ENCODE measurements around the gene ZP2. TPM values are rescaled to one million over a fixed set of nuclear protein-coding genes. Genes with fewer than 3 reads are reported as not detected.

The ZP2 gene
- total and polyA plus RNA-seq, 4 donors: not detected

DNA sequence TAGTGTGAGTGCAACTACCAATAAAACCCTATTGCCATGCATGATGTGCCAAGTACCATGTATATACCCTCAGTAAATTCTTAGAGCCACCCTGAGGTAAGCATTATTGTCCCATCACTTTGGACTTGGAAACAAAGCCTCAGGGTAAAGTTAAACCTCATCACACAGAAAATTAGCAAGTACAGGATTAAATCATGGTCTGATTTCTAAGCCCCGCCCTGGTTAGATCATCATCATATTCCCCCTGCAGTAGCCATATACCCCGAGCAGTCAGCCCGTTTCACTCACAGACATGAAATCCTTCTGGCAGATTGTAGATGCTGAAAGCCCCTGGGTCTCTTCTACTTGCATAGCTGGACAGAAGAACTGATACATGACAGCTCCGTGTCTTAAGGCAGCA is 4.8 kb downstream of the ZP2 start:
- Histone ChIP-seq H3K9ac (ENCODE audit: low read depth in 1 of 2, low read length in 2 of 2) (no peak overlapping the region), H3K27me3 (ENCODE audit: control insufficient read depth in 4 of 4, insufficient read depth in 4 of 4, low read length in 3 of 4) (no peaks in the 10 kb centered on the region), H3K9me3 (ENCODE audit: control insufficient read depth in 4 of 4, low read length in 3 of 4) (no peaks in the 10 kb centered on the region), H3K27ac (ENCODE audit: low read depth in 1 of 2, low read length in 2 of 2) (no peak overlapping the region), H3K36me3 (ENCODE audit: control insufficient read depth in 4 of 4, insufficient read depth in 3 of 4, low read depth in 1 of 4, low read length in 3 of 4) (no peaks in the 10 kb centered on the region), H3K4me3 (ENCODE audit: low read depth in 1 of 3, low read length in 3 of 3) (no peak overlapping the region), H3K4me1 (ENCODE audit: control insufficient read depth in 4 of 4, insufficient read depth in 4 of 4, low read length in 3 of 4) (peaks cover 0 to 3% (median 0%) of the 10 kb centered on the region in 4 donors)
- DNase-seq (ENCODE audit: low spot score): no peak
- WGBS: 94% methylated on average over 4 of the region's 4 CpGs
- TF ChIP-seq EGR1 (IDR thresholded peaks at IDR 0.05; ENCODE audit: low read depth in 2 of 2) (no peak), JUND (IDR thresholded peaks at IDR 0.05) (no peak), HNF4A (conservative IDR thresholded peaks at IDR 0.05) (no peak), HNF4G (IDR thresholded peaks at IDR 0.05) (no peak), RXRA (IDR thresholded peaks at IDR 0.05) (no peak), FOXA1 (IDR thresholded peaks at IDR 0.05) (no peak), GABPA (IDR thresholded peaks at IDR 0.05 in 1 of 2, conservative IDR thresholded peaks at IDR 0.05 in 1 of 2) (no peak), SP1 (IDR thresholded peaks at IDR 0.05) (no peak), NR2F2 (IDR thresholded peaks at IDR 0.05) (no peak), TAF1 (conservative IDR thresholded peaks at IDR 0.05) (no peak), YY1 (IDR thresholded peaks at IDR 0.05) (no peak), RAD21 (IDR thresholded peaks at IDR 0.05) (no peak), FOXA2 (IDR thresholded peaks at IDR 0.05) (no peak)
- TF ChIP-seq, protein P1, sequence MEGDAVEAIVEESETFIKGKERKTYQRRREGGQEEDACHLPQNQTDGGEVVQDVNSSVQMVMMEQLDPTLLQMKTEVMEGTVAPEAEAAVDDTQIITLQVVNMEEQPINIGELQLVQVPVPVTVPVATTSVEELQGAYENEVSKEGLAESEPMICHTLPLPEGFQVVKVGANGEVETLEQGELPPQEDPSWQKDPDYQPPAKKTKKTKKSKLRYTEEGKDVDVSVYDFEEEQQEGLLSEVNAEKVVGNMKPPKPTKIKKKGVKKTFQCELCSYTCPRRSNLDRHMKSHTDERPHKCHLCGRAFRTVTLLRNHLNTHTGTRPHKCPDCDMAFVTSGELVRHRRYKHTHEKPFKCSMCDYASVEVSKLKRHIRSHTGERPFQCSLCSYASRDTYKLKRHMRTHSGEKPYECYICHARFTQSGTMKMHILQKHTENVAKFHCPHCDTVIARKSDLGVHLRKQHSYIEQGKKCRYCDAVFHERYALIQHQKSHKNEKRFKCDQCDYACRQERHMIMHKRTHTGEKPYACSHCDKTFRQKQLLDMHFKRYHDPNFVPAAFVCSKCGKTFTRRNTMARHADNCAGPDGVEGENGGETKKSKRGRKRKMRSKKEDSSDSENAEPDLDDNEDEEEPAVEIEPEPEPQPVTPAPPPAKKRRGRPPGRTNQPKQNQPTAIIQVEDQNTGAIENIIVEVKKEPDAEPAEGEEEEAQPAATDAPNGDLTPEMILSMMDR (IDR thresholded peaks at IDR 0.05; ENCODE audit: low read depth, low read length, missing input control): no peak
- TF ChIP-seq, protein P2, sequence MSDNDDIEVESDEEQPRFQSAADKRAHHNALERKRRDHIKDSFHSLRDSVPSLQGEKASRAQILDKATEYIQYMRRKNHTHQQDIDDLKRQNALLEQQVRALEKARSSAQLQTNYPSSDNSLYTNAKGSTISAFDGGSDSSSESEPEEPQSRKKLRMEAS (IDR thresholded peaks at IDR 0.05): no peak
- TF ChIP-seq, protein P3, sequence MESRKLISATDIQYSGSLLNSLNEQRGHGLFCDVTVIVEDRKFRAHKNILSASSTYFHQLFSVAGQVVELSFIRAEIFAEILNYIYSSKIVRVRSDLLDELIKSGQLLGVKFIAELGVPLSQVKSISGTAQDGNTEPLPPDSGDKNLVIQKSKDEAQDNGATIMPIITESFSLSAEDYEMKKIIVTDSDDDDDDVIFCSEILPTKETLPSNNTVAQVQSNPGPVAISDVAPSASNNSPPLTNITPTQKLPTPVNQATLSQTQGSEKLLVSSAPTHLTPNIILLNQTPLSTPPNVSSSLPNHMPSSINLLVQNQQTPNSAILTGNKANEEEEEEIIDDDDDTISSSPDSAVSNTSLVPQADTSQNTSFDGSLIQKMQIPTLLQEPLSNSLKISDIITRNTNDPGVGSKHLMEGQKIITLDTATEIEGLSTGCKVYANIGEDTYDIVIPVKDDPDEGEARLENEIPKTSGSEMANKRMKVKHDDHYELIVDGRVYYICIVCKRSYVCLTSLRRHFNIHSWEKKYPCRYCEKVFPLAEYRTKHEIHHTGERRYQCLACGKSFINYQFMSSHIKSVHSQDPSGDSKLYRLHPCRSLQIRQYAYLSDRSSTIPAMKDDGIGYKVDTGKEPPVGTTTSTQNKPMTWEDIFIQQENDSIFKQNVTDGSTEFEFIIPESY (IDR thresholded peaks at IDR 0.05): no peak
- TF ChIP-seq, protein P4, sequence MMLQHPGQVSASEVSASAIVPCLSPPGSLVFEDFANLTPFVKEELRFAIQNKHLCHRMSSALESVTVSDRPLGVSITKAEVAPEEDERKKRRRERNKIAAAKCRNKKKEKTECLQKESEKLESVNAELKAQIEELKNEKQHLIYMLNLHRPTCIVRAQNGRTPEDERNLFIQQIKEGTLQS (IDR thresholded peaks at IDR 0.05): no peak
- TF ChIP-seq, protein P5, sequence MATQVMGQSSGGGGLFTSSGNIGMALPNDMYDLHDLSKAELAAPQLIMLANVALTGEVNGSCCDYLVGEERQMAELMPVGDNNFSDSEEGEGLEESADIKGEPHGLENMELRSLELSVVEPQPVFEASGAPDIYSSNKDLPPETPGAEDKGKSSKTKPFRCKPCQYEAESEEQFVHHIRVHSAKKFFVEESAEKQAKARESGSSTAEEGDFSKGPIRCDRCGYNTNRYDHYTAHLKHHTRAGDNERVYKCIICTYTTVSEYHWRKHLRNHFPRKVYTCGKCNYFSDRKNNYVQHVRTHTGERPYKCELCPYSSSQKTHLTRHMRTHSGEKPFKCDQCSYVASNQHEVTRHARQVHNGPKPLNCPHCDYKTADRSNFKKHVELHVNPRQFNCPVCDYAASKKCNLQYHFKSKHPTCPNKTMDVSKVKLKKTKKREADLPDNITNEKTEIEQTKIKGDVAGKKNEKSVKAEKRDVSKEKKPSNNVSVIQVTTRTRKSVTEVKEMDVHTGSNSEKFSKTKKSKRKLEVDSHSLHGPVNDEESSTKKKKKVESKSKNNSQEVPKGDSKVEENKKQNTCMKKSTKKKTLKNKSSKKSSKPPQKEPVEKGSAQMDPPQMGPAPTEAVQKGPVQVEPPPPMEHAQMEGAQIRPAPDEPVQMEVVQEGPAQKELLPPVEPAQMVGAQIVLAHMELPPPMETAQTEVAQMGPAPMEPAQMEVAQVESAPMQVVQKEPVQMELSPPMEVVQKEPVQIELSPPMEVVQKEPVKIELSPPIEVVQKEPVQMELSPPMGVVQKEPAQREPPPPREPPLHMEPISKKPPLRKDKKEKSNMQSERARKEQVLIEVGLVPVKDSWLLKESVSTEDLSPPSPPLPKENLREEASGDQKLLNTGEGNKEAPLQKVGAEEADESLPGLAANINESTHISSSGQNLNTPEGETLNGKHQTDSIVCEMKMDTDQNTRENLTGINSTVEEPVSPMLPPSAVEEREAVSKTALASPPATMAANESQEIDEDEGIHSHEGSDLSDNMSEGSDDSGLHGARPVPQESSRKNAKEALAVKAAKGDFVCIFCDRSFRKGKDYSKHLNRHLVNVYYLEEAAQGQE (IDR thresholded peaks at IDR 0.05): no peak
